BJ (cell line): ENCODE data around the gene GPD1L. TPM values are rescaled to one million over a fixed set of nuclear protein-coding genes. Genes with fewer than 3 reads are reported as not detected.
"Not testable (repeated sequence)": the region's sequence is repeated elsewhere in the genome, so short reads cannot be mapped to it uniquely, and the experiment has no call there.

ENCODE experiments used
- CTCF ChIA-PET: fragments of 350-600 bp; formaldehyde crosslinking; extraction: SDS; loops from one replicate; lab custom pipeline; 2021; ENCODE audit warnings: antibody characterized with exemption, inconsistent platforms; lab: Yijun Ruan, JAX
- POLR2A ChIA-PET: fragments of 300-600 bp; sonication (Branson Sonifier 250); formaldehyde crosslinking; extraction: SDS; loops from one replicate; lab custom pipeline; 2021; ENCODE audit warnings: antibody characterized with exemption; lab: Charles Lee
- DNase-seq: peaks from one replicate; pipeline ENCODE4 v3.0.0-alpha.2; 2011; ENCODE audit warnings: low read depth
- H3K27me3 ChIP-seq: 2 replicates; pipeline ENCODE4 v1.6.0; 2011; ENCODE audit warnings: low read length; ENCODE audit not compliant: control insufficient read depth, insufficient read depth
- H3K36me3 ChIP-seq: 2 replicates; pipeline ENCODE4 v1.5.1; 2011; ENCODE audit warnings: low read length; ENCODE audit not compliant: control insufficient read depth, insufficient read depth
- H3K4me3 ChIP-seq: 2 replicates; pipeline ENCODE4 v1.5.1; 2011; ENCODE audit warnings: low read depth, mild to moderate bottlenecking, control low read depth, low read length
- CTCF ChIP-seq: IDR thresholded peaks from 2 replicates; pipeline ENCODE4 v1.5.1; 2011; ENCODE audit warnings: low read depth, mild to moderate bottlenecking, control low read depth, inconsistent platforms, low read length, moderate library complexity; ENCODE audit not compliant: insufficient read depth
- polyA minus RNA-seq: library from RNA; depleted of rRNA, polyadenylated mRNA; stranded (reverse); fragments of >200 nt; gene quantifications from 2 replicates; pipeline ENCODE4 v1.2.3, GENCODE V29; 2011; rRNA and poly(A)+ RNA removed
- polyA plus RNA-seq: library from polyadenylated mRNA; depleted of rRNA; stranded (reverse); fragments of >200 nt; gene quantifications from 2 replicates; pipeline ENCODE4 v1.2.3, GENCODE V29; 2011; rRNA removed

The GPD1L gene
- 4.2 TPM in 2 replicates for polyA plus RNA-seq
- polyA minus RNA-seq: 2.3 and 4.0 TPM in 2 replicates

GRCh38 chr3:32106132-32106928 lies at the start of gene GPD1L:
GPD1L (plus strand) TSS chr3:32106620; CDS start chr3:32106712, 92 bp downstream.
- no peak for TF ChIP-seq CTCF
- no peaks in the 10 kb centered on the region for H3K36me3 ChIP-seq
- ChIA-PET CTCF (interaction anchor here (0.6 kb wide), 2 partner anchors 249 to 782 kb away, joined by 3 read pairs; no protein-coding TSS in a partner anchor), POLR2A (no interaction called here)
- no peaks in the 10 kb centered on the region for H3K27me3 ChIP-seq
- DNase-seq: peak; percentile 61
- H3K4me3 ChIP-seq: peak within 1 kb of the TSS; percentile 71

- POLR2A ChIA-PET, CTCF ChIA-PET, H3K36me3 ChIP-seq, H3K27me3 ChIP-seq, DNase-seq, H3K4me3 ChIP-seq: not testable (repeated sequence)
Measured at GRCh38 chr3:32058465-32058864, 48.0 kb upstream of the GPD1L start.

- Histone ChIP-seq H3K4me3 (no peak overlapping the region), H3K36me3 (no peaks in the 10 kb centered on the region), H3K27me3 (no peaks in the 10 kb centered on the region)
- ChIA-PET CTCF (interaction anchor here (0.6 kb wide), 1 partner anchor 15 kb away, joined by 3 read pairs; no protein-coding TSS in a partner anchor), POLR2A (no interaction called here)
- DNase-seq: no peak
- TF ChIP-seq CTCF: no peak
Measured at GRCh38 chr3:32062950-32063582, 43.4 kb upstream of the GPD1L start.

- H3K4me3 ChIP-seq: no peak overlapping the region
- CTCF ChIA-PET: no interaction called here
Measured at GRCh38 chr3:32066686-32067085, 39.7 kb upstream of the GPD1L start.

GRCh38 chr3:32074194-32074593 lies 32.2 kb upstream of the GPD1L start:
- H3K27me3 ChIP-seq, POLR2A ChIA-PET, CTCF ChIA-PET: not testable (repeated sequence)

More at GRCh38 chr3:32066686-32067085, 39.7 kb upstream of the GPD1L start:
- DNase-seq: no peak
- TF ChIP-seq CTCF: no peak
- Histone ChIP-seq H3K27me3 (no peaks in the 10 kb centered on the region), H3K36me3 (no peaks in the 10 kb centered on the region)
- POLR2A ChIA-PET: no interaction called here

GRCh38 chr3:32076566-32076965 lies 29.9 kb upstream of the GPD1L start:
- H3K27me3 ChIP-seq: no peaks in the 10 kb centered on the region
- no peak for TF ChIP-seq CTCF
- CTCF ChIA-PET: no interaction called here
- POLR2A ChIA-PET: no interaction called here
- no peak overlapping the region for H3K4me3 ChIP-seq
- DNase-seq: no peak
- H3K36me3 ChIP-seq: no peaks in the 10 kb centered on the region

More at GRCh38 chr3:32074194-32074593, 32.2 kb upstream of the GPD1L start:
- not testable (repeated sequence) for DNase-seq, H3K36me3 ChIP-seq, H3K4me3 ChIP-seq
